Smooth muscle cell (in vitro differentiated cells): Measurements from ENCODE around the gene CHRNB2. TPM values are rescaled to one million over a fixed set of nuclear protein-coding genes. Genes with fewer than 3 reads are reported as not detected.

Experiments used
- DNase-seq: peaks from one replicate; lab custom pipeline; 2025; ENCODE audit not compliant: unreplicated experiment; lab: John Stamatoyannopoulos, UW
- H2AFZ ChIP-seq: fragments of 200-600 bp; sonication (generic); 2 replicates; pipeline ENCODE4 v1.6.0; 2016; ENCODE audit warnings: antibody characterized with exemption, low read depth, mild to moderate bottlenecking
- H3F3A ChIP-seq: fragments of 200-600 bp; sonication (generic); 2 replicates; pipeline ENCODE4 v1.6.0; 2017; ENCODE audit warnings: antibody characterized with exemption, low read depth
- H3K27ac ChIP-seq: fragments of 200-600 bp; sonication (generic); 2 replicates; pipeline ENCODE4 v1.5.1; 2016; ENCODE audit warnings: low read depth, mild to moderate bottlenecking
- H3K27me3 ChIP-seq: fragments of 200-600 bp; sonication (generic); 2 replicates; pipeline ENCODE4 v1.6.1; 2016; ENCODE audit warnings: low read depth, mild to moderate bottlenecking
- H3K36me3 ChIP-seq: fragments of 200-600 bp; sonication (generic); 2 replicates; pipeline ENCODE4 v1.5.1; 2016; ENCODE audit warnings: low read depth
- H3K4me1 ChIP-seq: fragments of 200-600 bp; sonication (generic); 2 replicates; pipeline ENCODE4 v1.5.1; 2016; ENCODE audit warnings: low read depth
- H3K4me2 ChIP-seq: fragments of 200-600 bp; sonication (generic); 2 replicates; pipeline ENCODE4 v1.6.0; 2016; ENCODE audit warnings: mild to moderate bottlenecking
- H3K4me3 ChIP-seq: fragments of 200-600 bp; sonication (generic); 2 replicates; pipeline ENCODE4 v1.5.1; 2016; ENCODE audit warnings: mild to moderate bottlenecking
- H3K79me2 ChIP-seq: fragments of 200-600 bp; sonication (generic); 2 replicates; pipeline ENCODE4 v1.6.0; 2016; ENCODE audit warnings: low read depth, mild to moderate bottlenecking
- H3K9ac ChIP-seq: fragments of 200-600 bp; sonication (generic); 2 replicates; pipeline ENCODE4 v1.6.0; 2016; ENCODE audit warnings: low read depth
- H3K9me3 ChIP-seq: fragments of 200-600 bp; sonication (generic); replicated peaks from 2 replicates; pipeline ENCODE4 v1.5.1; 2016; ENCODE audit warnings: low read depth
- H4K20me1 ChIP-seq: fragments of 200-600 bp; sonication (generic); 2 replicates; pipeline ENCODE4 v1.6.0; 2016; ENCODE audit warnings: low read depth
- WGBS: methylation state at CpG from one replicate; pipeline ENCODE4 v1.1.7; 2016; ENCODE audit warnings: low lambda C conversion rate; 5-methylcytosine and 5-hydroxymethylcytosine counted together
- polyA plus RNA-seq: library from polyadenylated mRNA; unstranded; fragments of >200 nt; fragmentation: Nextera tagmentation; extraction: Ambion mirVana; gene quantifications from 2 replicates; pipeline ENCODE4 v1.2.1, GENCODE V29; 2016
- total RNA-seq: library from RNA; depleted of rRNA; stranded (reverse); fragments of >200 nt; gene quantifications from 2 replicates; pipeline ENCODE4 v1.2.3, GENCODE V29; 2014
- TF ChIP-seq, protein P1 (sequence below): fragments of 200-600 bp; sonication (generic); IDR thresholded peaks from 2 replicates; pipeline ENCODE4 v1.5.1; 2017; ENCODE audit warnings: borderline replicate concordance, mild to moderate bottlenecking, antibody characterized with exemption; ENCODE audit not compliant: insufficient read depth, poor library complexity, severe bottlenecking

CHRNB2 gene
- total and polyA plus RNA-seq, 2 experiments from 2014 or later: not detected

DNA sequence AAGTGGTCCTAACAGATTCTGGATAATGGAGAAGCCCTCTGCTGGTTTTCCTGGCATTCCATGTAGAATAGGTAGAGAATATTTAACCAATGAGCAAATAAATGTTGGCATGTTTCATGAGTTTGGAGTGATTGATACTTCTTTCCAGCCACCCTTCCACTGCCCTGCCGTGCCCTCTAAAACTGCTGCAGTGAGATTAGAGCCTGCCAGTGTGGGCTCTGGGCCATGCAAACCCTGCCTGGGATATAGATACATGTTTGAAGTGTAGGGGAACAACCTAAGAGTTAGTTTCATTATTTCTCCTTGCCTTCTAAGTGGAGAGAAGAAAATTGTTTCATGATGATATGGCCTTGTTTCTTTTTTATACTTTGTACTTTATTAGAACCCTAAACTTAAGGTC is 19.6 kb upstream of the CHRNB2 start:
- H3K27me3 ChIP-seq: no peaks in the 10 kb centered on the region
- peaks cover 22% of the 10 kb centered on the region for H4K20me1 ChIP-seq
- no peak overlapping the region for H3K4me3 ChIP-seq
- H3K27ac ChIP-seq: no peak overlapping the region
- TF ChIP-seq, protein P1, sequence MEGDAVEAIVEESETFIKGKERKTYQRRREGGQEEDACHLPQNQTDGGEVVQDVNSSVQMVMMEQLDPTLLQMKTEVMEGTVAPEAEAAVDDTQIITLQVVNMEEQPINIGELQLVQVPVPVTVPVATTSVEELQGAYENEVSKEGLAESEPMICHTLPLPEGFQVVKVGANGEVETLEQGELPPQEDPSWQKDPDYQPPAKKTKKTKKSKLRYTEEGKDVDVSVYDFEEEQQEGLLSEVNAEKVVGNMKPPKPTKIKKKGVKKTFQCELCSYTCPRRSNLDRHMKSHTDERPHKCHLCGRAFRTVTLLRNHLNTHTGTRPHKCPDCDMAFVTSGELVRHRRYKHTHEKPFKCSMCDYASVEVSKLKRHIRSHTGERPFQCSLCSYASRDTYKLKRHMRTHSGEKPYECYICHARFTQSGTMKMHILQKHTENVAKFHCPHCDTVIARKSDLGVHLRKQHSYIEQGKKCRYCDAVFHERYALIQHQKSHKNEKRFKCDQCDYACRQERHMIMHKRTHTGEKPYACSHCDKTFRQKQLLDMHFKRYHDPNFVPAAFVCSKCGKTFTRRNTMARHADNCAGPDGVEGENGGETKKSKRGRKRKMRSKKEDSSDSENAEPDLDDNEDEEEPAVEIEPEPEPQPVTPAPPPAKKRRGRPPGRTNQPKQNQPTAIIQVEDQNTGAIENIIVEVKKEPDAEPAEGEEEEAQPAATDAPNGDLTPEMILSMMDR: no peak
- no peak overlapping the region for H2AFZ ChIP-seq
- WGBS: 92% methylated on average over 1 of the region's 1 CpG
- no peaks in the 10 kb centered on the region for H3K79me2 ChIP-seq
- H3K9ac ChIP-seq: no peak overlapping the region
- no peaks in the 10 kb centered on the region for H3K9me3 ChIP-seq
- peaks cover 3% of the 10 kb centered on the region for H3K36me3 ChIP-seq
- peaks cover 12% of the 10 kb centered on the region for H3F3A ChIP-seq
- no peak overlapping the region for H3K4me2 ChIP-seq
- no peaks in the 10 kb centered on the region for H3K4me1 ChIP-seq
- no peak for DNase-seq

DNA sequence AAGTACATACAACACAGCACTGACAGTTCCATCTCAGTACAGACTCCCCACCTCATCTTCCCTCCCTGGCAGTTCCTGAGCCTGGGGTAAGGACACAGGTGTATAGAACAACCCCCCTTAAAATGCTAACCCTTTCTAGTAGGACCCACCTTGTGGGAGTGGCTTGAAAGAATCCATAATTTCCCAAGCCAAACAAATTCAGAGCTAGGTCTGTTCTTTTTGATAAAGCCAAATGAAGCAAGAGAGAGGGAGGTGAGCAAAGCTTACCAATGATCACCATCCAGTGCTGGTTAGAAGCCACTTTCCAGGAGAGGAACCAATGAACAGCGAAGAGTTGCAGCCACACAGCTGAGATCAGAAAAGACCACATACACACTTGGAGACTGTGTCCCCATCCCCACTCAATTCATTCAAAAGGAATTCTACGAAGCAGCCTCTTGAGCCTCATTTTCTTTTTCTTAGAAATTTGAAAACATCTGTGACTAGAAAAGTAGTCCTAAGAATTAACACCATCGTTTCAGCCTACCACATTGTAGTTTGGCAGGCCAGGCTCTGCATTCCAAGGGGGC is 18.3 kb upstream of the CHRNB2 start:
- Histone ChIP-seq H2AFZ (no peak overlapping the region), H3K4me3 (no peak overlapping the region), H3F3A (peaks cover 12% of the 10 kb centered on the region), H3K4me1 (no peaks in the 10 kb centered on the region), H3K79me2 (no peaks in the 10 kb centered on the region), H3K9me3 (no peaks in the 10 kb centered on the region), H3K27me3 (no peaks in the 10 kb centered on the region), H3K27ac (no peak overlapping the region), H3K4me2 (no peak overlapping the region), H3K36me3 (peaks cover 7% of the 10 kb centered on the region), H3K9ac (no peak overlapping the region), H4K20me1 (peaks cover 26% of the 10 kb centered on the region)
- TF ChIP-seq, protein P1: no peak
- 98% methylated on average over 3 of the region's 3 CpGs for WGBS
- no peak for DNase-seq

DNA sequence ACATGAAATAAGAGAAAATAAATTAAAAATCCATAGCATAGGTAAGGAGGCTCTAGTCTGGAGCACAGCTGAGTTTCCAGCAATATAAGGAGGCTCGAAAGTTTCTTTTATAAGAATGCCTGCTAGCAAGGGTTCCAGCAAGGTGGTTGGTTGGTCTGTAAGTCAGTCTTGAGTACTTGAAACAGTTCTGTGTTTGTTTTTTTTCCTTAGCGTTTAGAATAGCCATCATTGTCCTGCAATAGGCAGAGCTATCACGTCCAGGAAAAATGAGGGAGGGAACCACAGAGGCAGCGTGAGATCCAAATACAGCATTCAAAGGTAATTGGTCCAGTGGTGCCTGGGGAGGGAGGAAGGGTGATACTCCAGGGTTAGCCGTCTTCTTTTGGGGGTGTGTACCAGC is 17.5 kb upstream of the CHRNB2 start:
- no peak overlapping the region for H3K27ac ChIP-seq
- no peak for DNase-seq
- TF ChIP-seq, protein P1: no peak
- H4K20me1 ChIP-seq: peaks cover 32% of the 10 kb centered on the region
- H2AFZ ChIP-seq: no peak overlapping the region
- H3F3A ChIP-seq: peaks cover 12% of the 10 kb centered on the region
- no peaks in the 10 kb centered on the region for H3K79me2 ChIP-seq
- no peak overlapping the region for H3K4me2 ChIP-seq
- no peak overlapping the region for H3K4me3 ChIP-seq
- 90% methylated on average over 5 of the region's 5 CpGs for WGBS
- no peaks in the 10 kb centered on the region for H3K9me3 ChIP-seq
- no peak overlapping the region for H3K9ac ChIP-seq
- H3K27me3 ChIP-seq: no peaks in the 10 kb centered on the region
- H3K4me1 ChIP-seq: no peaks in the 10 kb centered on the region
- H3K36me3 ChIP-seq: peaks cover 7% of the 10 kb centered on the region

DNA sequence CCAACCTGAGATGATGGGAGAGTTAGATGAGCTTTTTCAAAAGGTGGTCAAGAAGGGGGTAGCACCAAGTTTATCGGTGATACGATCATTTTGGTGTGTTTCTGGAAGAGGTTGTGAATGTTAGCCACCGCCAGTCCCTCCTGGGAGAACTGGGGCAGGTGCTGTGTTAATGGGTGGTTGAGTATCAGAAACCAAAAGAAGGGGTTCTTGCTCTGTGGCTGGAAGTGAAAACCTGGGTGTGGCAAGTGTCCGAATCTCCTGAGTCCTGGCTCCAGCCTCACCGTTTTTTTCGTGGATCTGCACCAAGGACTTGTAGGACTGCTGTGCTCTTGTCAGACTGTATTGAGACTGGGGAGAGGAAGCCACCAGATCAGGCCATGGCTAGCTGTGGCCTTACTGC is 16.9 kb upstream of the CHRNB2 start:
- TF ChIP-seq, protein P1: no peak
- H3K4me1 ChIP-seq: no peaks in the 10 kb centered on the region
- no peak overlapping the region for H3K4me2 ChIP-seq
- H3K79me2 ChIP-seq: peaks cover under 1% of the 10 kb centered on the region
- no peak overlapping the region for H3K9ac ChIP-seq
- H3K27ac ChIP-seq: no peak overlapping the region
- no peaks in the 10 kb centered on the region for H3K9me3 ChIP-seq
- peaks cover 12% of the 10 kb centered on the region for H3F3A ChIP-seq
- H3K36me3 ChIP-seq: peaks cover 7% of the 10 kb centered on the region
- 83% methylated on average over 6 of the region's 6 CpGs for WGBS
- peaks cover 37% of the 10 kb centered on the region for H4K20me1 ChIP-seq
- H3K27me3 ChIP-seq: no peaks in the 10 kb centered on the region
- H3K4me3 ChIP-seq: no peak overlapping the region
- no peak for DNase-seq
- H2AFZ ChIP-seq: no peak overlapping the region
